HEK293T (cell line): ENCODE results near the gene WHAMM.
"Not testable (repeated sequence)": the region's sequence is repeated elsewhere in the genome, so short reads cannot be mapped to it uniquely, and the experiment has no call there.

Experiments
- CTCF ChIA-PET: fragments of 350-600 bp; formaldehyde crosslinking; extraction: SDS; loops from one replicate; lab custom pipeline; 2021; ENCODE audit warnings: antibody characterized with exemption, inconsistent platforms; lab: Yijun Ruan, JAX
- POLR2A ChIA-PET: fragments of 350-600 bp; formaldehyde crosslinking; extraction: SDS; loops from one replicate; lab custom pipeline; 2020; ENCODE audit warnings: antibody characterized with exemption, inconsistent platforms; lab: Yijun Ruan, JAX
- DNase-seq: peaks from one replicate; pipeline ENCODE4 v3.0.0; 2012; ENCODE audit warnings: mixed read lengths; ENCODE audit errors: extremely low spot score
- ARNT ChIP-seq: fragments of 450-650 bp; IDR thresholded peaks from 2 replicates; pipeline ENCODE4 v1.6.1; 2017; ENCODE audit warnings: mild to moderate bottlenecking
- BHLHE40 ChIP-seq: fragments of 450-650 bp; IDR thresholded peaks from 2 replicates; pipeline ENCODE4 v1.6.1; 2016; ENCODE audit warnings: mild to moderate bottlenecking, moderate library complexity, borderline replicate concordance
- CTBP1 ChIP-seq: fragments of 450-650 bp; IDR thresholded peaks from 2 replicates; pipeline ENCODE4 v1.6.1; 2016; ENCODE audit warnings: borderline replicate concordance
- ELF4 ChIP-seq: fragments of 450-650 bp; IDR thresholded peaks from 2 replicates; pipeline ENCODE4 v1.6.1; 2017; ENCODE audit warnings: antibody characterized with exemption
- FOXA1 ChIP-seq: fragments of 450-650 bp; IDR thresholded peaks from 2 replicates; pipeline ENCODE4 v1.6.1; 2016; ENCODE audit warnings: mild to moderate bottlenecking
- FOXK2 ChIP-seq: fragments of 450-650 bp; IDR thresholded peaks from 2 replicates; pipeline ENCODE4 v1.6.1; 2016; ENCODE audit warnings: mild to moderate bottlenecking
- FOXM1 ChIP-seq: fragments of 450-650 bp; IDR thresholded peaks from 2 replicates; pipeline ENCODE4 v1.6.1; 2017; ENCODE audit warnings: mild to moderate bottlenecking, borderline replicate concordance
- HDGF ChIP-seq: fragments of 450-650 bp; IDR thresholded peaks from 2 replicates; pipeline ENCODE4 v1.6.1; 2017; ENCODE audit warnings: antibody characterized with exemption, borderline replicate concordance
- L3MBTL2 ChIP-seq: fragments of 450-650 bp; conservative IDR thresholded peaks from 2 replicates; pipeline ENCODE4 v1.6.1; 2016; ENCODE audit warnings: mild to moderate bottlenecking
- LEF1 ChIP-seq: fragments of 450-650 bp; IDR thresholded peaks from 2 replicates; pipeline ENCODE4 v1.6.1; 2017; ENCODE audit warnings: mild to moderate bottlenecking, borderline replicate concordance
- NFRKB ChIP-seq: fragments of 450-650 bp; IDR thresholded peaks from 2 replicates; pipeline ENCODE4 v1.6.1; 2016; ENCODE audit warnings: mild to moderate bottlenecking, moderate library complexity
- PKNOX1 ChIP-seq: fragments of 450-650 bp; IDR thresholded peaks from 2 replicates; pipeline ENCODE4 v1.6.1; 2016
- SP1 ChIP-seq: fragments of 450-650 bp; IDR thresholded peaks from 2 replicates; pipeline ENCODE4 v1.6.1; 2017
- SUZ12 ChIP-seq: fragments of 450-650 bp; IDR thresholded peaks from 2 replicates; pipeline ENCODE4 v1.6.1; 2016; ENCODE audit warnings: mild to moderate bottlenecking
- TARDBP ChIP-seq: fragments of 450-650 bp; IDR thresholded peaks from 2 replicates; pipeline ENCODE4 v1.6.1; 2016
- ZNF384 ChIP-seq: fragments of 450-650 bp; IDR thresholded peaks from 2 replicates; pipeline ENCODE4 v1.6.1; 2016

Gene WHAMM

DNA sequence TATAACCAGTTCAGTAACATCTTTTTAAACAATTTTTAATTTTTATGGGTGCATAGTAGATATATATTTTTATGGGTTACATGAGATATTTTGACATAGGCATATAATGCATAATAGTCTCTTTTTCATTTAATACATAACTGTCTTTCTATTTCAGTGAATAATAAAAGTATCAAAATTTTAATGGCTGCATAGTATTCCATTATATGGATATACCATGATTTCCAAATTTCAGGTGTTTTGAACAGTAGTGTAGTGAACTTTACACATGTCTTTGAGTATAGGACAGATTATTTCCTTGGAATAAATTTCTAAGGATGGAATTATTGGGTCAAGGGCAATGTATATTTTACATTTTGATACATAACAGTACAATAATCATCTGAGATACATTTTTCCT lies 10.7 kb downstream of the WHAMM start:
- CTCF ChIA-PET, result no interaction called here
- POLR2A ChIA-PET, result no interaction called here
- no peak for TF ChIP-seq LEF1
- no peak for TF ChIP-seq ELF4
- TF ChIP-seq SUZ12, result no peak
- TF ChIP-seq NFRKB, result no peak
- no peak for TF ChIP-seq FOXA1
- TF ChIP-seq FOXK2, result no peak
- no peak for TF ChIP-seq SP1
- TF ChIP-seq FOXM1, result no peak
- TF ChIP-seq ARNT, result no peak
- TF ChIP-seq TARDBP, result no peak
- no peak for TF ChIP-seq CTBP1
- DNase-seq, result no peak

DNA sequence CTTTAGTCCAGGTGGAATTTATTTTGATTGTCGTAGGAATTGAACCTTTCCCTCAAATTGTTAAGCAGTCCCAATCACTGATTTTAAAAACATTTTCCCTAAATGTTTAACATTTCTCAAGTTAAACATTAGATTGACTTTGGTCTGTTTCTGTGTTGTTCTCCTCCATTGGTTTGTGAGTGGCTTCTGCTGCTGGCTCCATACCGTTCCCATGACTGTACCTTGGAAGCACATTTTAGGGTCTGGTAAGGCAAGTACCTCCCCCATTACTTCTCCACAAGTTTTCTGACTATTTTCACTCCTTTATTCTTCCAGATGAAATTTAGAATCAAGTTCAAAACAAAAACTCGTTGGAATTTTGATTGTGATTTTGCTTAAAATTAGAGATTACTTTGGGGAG lies 12.0 kb downstream of the WHAMM start:
- POLR2A ChIA-PET, DNase-seq: not testable (repeated sequence)

GRCh38 chr15:82821851-82822250 lies 12.4 kb downstream of the WHAMM start:
- CTCF ChIA-PET, POLR2A ChIA-PET, DNase-seq: not testable (repeated sequence)

More for the DNA sequence above, 12.0 kb downstream of the WHAMM start:
- CTCF ChIA-PET, result not testable (repeated sequence)

GRCh38 chr15:82823049-82823448 lies 13.6 kb downstream of the WHAMM start:
- TF ChIP-seq FOXA1 (no peak), CTBP1 (no peak), ELF4 (no peak), FOXM1 (no peak), BHLHE40 (no peak), SP1 (no peak), NFRKB (no peak), ZNF384 (no peak), HDGF (no peak), ARNT (no peak), LEF1 (no peak), L3MBTL2 (no peak), TARDBP (no peak), SUZ12 (no peak), PKNOX1 (no peak), FOXK2 (no peak)
- DNase-seq, result no peak
- ChIA-PET CTCF (no interaction called here), POLR2A (no interaction called here)

DNA sequence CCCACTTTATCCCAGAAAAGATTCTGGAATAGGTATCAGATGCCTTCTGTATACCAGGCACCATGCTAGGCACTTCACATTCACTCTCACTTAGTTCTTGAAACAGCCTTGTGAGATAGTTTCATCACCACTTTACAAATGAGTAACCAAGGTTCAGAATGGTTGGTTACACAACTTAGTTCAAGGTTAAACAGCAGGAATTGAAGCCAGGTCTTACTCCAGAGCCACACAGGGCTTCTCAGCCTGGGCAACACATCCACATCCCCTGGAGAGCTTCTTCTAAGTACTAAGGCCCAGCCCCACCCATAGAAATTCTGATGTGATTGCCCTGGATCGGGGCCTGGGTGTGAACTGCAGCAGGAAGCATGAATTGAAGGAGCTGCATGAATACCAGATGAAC lies 18.6 kb downstream of the WHAMM start:
- TF ChIP-seq HDGF, result no peak
- no peak for TF ChIP-seq ZNF384
- no peak for TF ChIP-seq FOXM1
- no peak for TF ChIP-seq TARDBP
- no peak for TF ChIP-seq FOXK2
- no peak for TF ChIP-seq L3MBTL2
- TF ChIP-seq LEF1, result no peak
- TF ChIP-seq ARNT, result no peak
- TF ChIP-seq CTBP1, result no peak
- no peak for TF ChIP-seq BHLHE40
- no peak for TF ChIP-seq NFRKB
- TF ChIP-seq FOXA1, result no peak
- no peak for TF ChIP-seq PKNOX1
- POLR2A ChIA-PET, result no interaction called here

GRCh38 chr15:82829234-82829633 lies 19.8 kb downstream of the WHAMM start:
- POLR2A ChIA-PET, result no interaction called here

More for the DNA sequence above, 18.6 kb downstream of the WHAMM start:
- no peak for DNase-seq
- CTCF ChIA-PET, result no interaction called here

More at GRCh38 chr15:82829234-82829633, 19.8 kb downstream of the WHAMM start:
- DNase-seq, result no peak
- TF ChIP-seq FOXM1, result no peak
- TF ChIP-seq HDGF, result no peak
- TF ChIP-seq ELF4, result no peak
- TF ChIP-seq BHLHE40, result no peak
- no peak for TF ChIP-seq L3MBTL2
- no peak for TF ChIP-seq TARDBP
- TF ChIP-seq FOXK2, result no peak
- no peak for TF ChIP-seq LEF1
- no peak for TF ChIP-seq NFRKB
- no peak for TF ChIP-seq CTBP1
- no peak for TF ChIP-seq FOXA1
- no peak for TF ChIP-seq ARNT
- no peak for TF ChIP-seq SP1
- no peak for TF ChIP-seq ZNF384
- TF ChIP-seq SUZ12, result no peak
- no peak for TF ChIP-seq PKNOX1
- CTCF ChIA-PET, result no interaction called here
